Esophagus muscularis mucosa (tissue), 3 donors: ENCODE measurements around the gene PDSS2.

ENCODE experiments used
- POLR2A ChIP-seq: fragments of 450-650 bp; IDR thresholded peaks from one replicate; pipeline ENCODE4 v1.6.1; 2017; ENCODE audit warnings: antibody characterized with exemption, moderate library complexity, mild to moderate bottlenecking, low read depth
- POLR2AphosphoS5 ChIP-seq, 2 donors: sonication (generic); formaldehyde crosslinking; IDR thresholded peaks; one replicate each; pipeline ENCODE4 v1.6.1; 2017; ENCODE audit warnings: antibody characterized with exemption in 2 of 2
- TF ChIP-seq, protein P1 (sequence below), 3 experiments: fragments of 200-600 bp in 2 of 3; fragments of 450-650 bp in 1 of 3; sonication (generic) in 2 of 3; IDR thresholded peaks; one replicate each; pipeline ENCODE4 v1.5.1; 2017 to 2019; ENCODE audit warnings: antibody characterized with exemption in 3 of 3, mild to moderate bottlenecking in 2 of 3, moderate library complexity in 1 of 3

DNA sequence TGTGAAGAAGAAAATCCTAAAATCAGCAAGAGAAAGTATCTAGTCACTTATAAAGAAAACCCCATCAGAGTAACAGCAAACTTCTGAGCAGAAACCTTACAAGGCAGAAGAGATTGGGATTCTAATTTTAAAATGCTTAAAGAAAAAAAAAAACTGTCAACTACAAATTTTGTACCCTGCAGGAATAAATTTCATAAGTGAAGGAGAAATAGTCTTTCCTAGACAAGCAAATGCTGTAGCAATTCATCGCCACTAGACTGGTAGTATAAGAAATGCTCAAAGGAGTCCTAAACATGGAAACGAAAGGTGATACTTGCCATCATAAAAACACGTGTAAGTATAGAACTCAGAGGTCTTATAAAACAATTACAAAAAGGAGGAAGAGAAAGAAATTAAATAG, 54.4 kb downstream of the PDSS2 start:
- TF ChIP-seq, protein P1, sequence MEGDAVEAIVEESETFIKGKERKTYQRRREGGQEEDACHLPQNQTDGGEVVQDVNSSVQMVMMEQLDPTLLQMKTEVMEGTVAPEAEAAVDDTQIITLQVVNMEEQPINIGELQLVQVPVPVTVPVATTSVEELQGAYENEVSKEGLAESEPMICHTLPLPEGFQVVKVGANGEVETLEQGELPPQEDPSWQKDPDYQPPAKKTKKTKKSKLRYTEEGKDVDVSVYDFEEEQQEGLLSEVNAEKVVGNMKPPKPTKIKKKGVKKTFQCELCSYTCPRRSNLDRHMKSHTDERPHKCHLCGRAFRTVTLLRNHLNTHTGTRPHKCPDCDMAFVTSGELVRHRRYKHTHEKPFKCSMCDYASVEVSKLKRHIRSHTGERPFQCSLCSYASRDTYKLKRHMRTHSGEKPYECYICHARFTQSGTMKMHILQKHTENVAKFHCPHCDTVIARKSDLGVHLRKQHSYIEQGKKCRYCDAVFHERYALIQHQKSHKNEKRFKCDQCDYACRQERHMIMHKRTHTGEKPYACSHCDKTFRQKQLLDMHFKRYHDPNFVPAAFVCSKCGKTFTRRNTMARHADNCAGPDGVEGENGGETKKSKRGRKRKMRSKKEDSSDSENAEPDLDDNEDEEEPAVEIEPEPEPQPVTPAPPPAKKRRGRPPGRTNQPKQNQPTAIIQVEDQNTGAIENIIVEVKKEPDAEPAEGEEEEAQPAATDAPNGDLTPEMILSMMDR (IDR thresholded peaks at IDR 0.05), result no peak
- TF ChIP-seq POLR2AphosphoS5 (IDR thresholded peaks at IDR 0.05), result no peak
- TF ChIP-seq POLR2A, result no peak
